GM23338 (cell line): Measurements from ENCODE around the gene TSC2.

ENCODE experiments used
- CTCF ChIP-seq, 2 experiments: fragments of 200-600 bp in 1 of 2; sonication (generic) in 1 of 2; conservative IDR thresholded peaks; 2 replicates each; pipeline versions ENCODE4 v1.5.1 to v1.6.1; 2016 to 2017; ENCODE audit warnings: antibody characterized with exemption in 2 of 2, low read depth in 2 of 2, mild to moderate bottlenecking in 2 of 2, moderate library complexity in 1 of 2
- ETS1 ChIP-seq: IDR thresholded peaks from 2 replicates; pipeline ENCODE4 v1.6.1; 2016; ENCODE audit warnings: antibody characterized with exemption
- EZH2 ChIP-seq: fragments of 200-600 bp; sonication (generic); IDR thresholded peaks from one replicate; pipeline ENCODE4 v1.8.0; 2017; ENCODE audit warnings: antibody characterized with exemption, mild to moderate bottlenecking, low read depth; ENCODE audit not compliant: unreplicated experiment
- EZH2phosphoT487 ChIP-seq: fragments of 200-600 bp; sonication (generic); IDR thresholded peaks from one replicate; pipeline ENCODE4 v1.8.1; 2018; ENCODE audit warnings: antibody characterized with exemption; ENCODE audit not compliant: unreplicated experiment
- POLR2AphosphoS5 ChIP-seq: IDR thresholded peaks from 2 replicates; pipeline ENCODE4 v1.6.1; 2016; ENCODE audit warnings: antibody characterized with exemption, low read depth

- TF ChIP-seq CTCF (conservative IDR thresholded peaks at IDR 0.05; ENCODE audit: low read depth in 2 of 2) (no peak), EZH2phosphoT487 (no peak), ETS1 (no peak), POLR2AphosphoS5 (no peak), EZH2 (no peak)
Measured at GRCh38 chr16:2086812-2087747, 39.3 kb downstream of the TSC2 start.
